Measurements from ENCODE around the gene ATP8B3. TPM values are rescaled to one million over a fixed set of nuclear protein-coding genes. Genes with fewer than 3 reads are reported as not detected.
"Not testable (repeated sequence)": the region's sequence is repeated elsewhere in the genome, so short reads cannot be mapped to it uniquely, and the experiment has no call there.

The ATP8B3 gene
- polyA plus RNA-seq, 4 donors, result 0.44 to 1.0 (median 0.74) TPM

- not testable (repeated sequence) for DNase-seq (ENCODE audit: low read depth in 4 of 4, low spot score in 3 of 4)
Measured at GRCh38 chr19:1760786-1761527, 51.1 kb downstream of the ATP8B3 start.

GRCh38 chr19:1760020-1760419 is 52.1 kb downstream of the ATP8B3 start:
- DNase-seq (ENCODE audit: low read depth in 4 of 4, low spot score in 3 of 4), result no peak

GRCh38 chr19:1758959-1759903 is 52.8 kb downstream of the ATP8B3 start:
- no peak for DNase-seq (ENCODE audit: low read depth in 4 of 4, low spot score in 3 of 4)

- DNase-seq (ENCODE audit: low read depth in 4 of 4, low spot score in 3 of 4), result no peak
Measured at GRCh38 chr19:1758231-1758577, 53.9 kb downstream of the ATP8B3 start.

- no peak for DNase-seq (ENCODE audit: low read depth in 4 of 4, low spot score in 3 of 4)
Measured at GRCh38 chr19:1757468-1758230, 54.4 kb downstream of the ATP8B3 start.

- no peak for DNase-seq (ENCODE audit: low read depth in 4 of 4, low spot score in 3 of 4)
Measured at GRCh38 chr19:1756705-1757465, 55.2 kb downstream of the ATP8B3 start.

GRCh38 chr19:1756264-1756663 is 55.8 kb downstream of the ATP8B3 start:
- no peak for DNase-seq (ENCODE audit: low read depth in 4 of 4, low spot score in 3 of 4)

- DNase-seq (ENCODE audit: low read depth in 4 of 4, low spot score in 3 of 4), result no peak
Measured at GRCh38 chr19:1755467-1756171, 56.5 kb downstream of the ATP8B3 start.

GRCh38 chr19:1754636-1755466 is 57.2 kb downstream of the ATP8B3 start:
- DNase-seq (ENCODE audit: low read depth in 4 of 4, low spot score in 3 of 4), result no peak

GRCh38 chr19:1754018-1754635 is 57.9 kb downstream of the ATP8B3 start:
- DNase-seq (ENCODE audit: low read depth in 4 of 4, low spot score in 3 of 4), result no peak

GRCh38 chr19:1752757-1753728 is 59.0 kb downstream of the ATP8B3 start, which contains the start of gene ONECUT3:
Gene ONECUT3 (plus strand): TSS chr19:1753506. CDS start chr19:1753663, 157 bp downstream.
- DNase-seq (ENCODE audit: low read depth in 4 of 4, low spot score in 3 of 4), result no peak

GRCh38 chr19:1752009-1752756 is 59.9 kb downstream of the ATP8B3 start:
- DNase-seq (ENCODE audit: low read depth in 4 of 4, low spot score in 3 of 4), result no peak

- DNase-seq (ENCODE audit: low read depth in 4 of 4, low spot score in 3 of 4), result no peak
Measured at GRCh38 chr19:1751367-1752008, 60.6 kb downstream of the ATP8B3 start.

GRCh38 chr19:1750343-1751021 is 61.6 kb downstream of the ATP8B3 start:
- DNase-seq (ENCODE audit: low read depth in 4 of 4, low spot score in 3 of 4), result no peak
